H1 (cell line): ENCODE results near the gene SLC35E1. TPM values are rescaled to one million over a fixed set of nuclear protein-coding genes. Genes with fewer than 3 reads are reported as not detected.

Experiments used
- CTCF ChIA-PET: fragments of 300-600 bp; sonication (Branson Sonifier 250); formaldehyde crosslinking; loops from one replicate; lab custom pipeline; 2021; ENCODE audit not compliant: partially characterized antibody; lab: Charles Lee
- POLR2A ChIA-PET: fragments of 300-600 bp; sonication (Branson Sonifier 250); formaldehyde crosslinking; loops from one replicate; lab custom pipeline; 2021; ENCODE audit warnings: inconsistent platforms; ENCODE audit not compliant: partially characterized antibody; lab: Charles Lee
- DNase-seq, 2 experiments: peaks; one replicate each; pipeline versions ENCODE4 v3.0.0 to v3.0.0-alpha.2; 2010 to 2022; ENCODE audit warnings: low spot score in 2 of 2, low read depth in 1 of 2, mixed read lengths in 1 of 2
- FAIRE-seq: peaks from 2 replicates; lab custom pipeline; 2011; peaks lifted over from hg19 to GRCh38; lab: Jason Lieb, UNC
- H2AFZ ChIP-seq: 2 replicates; pipeline ENCODE4 v1.8.1; 2012; ENCODE audit warnings: low read length, inconsistent platforms
- H2AK5ac ChIP-seq: 2 replicates; pipeline ENCODE4 v1.6.1; 2013; ENCODE audit warnings: low read depth, low read length
- H2BK120ac ChIP-seq: replicated peaks from 2 replicates; pipeline ENCODE3; 2013; ENCODE audit warnings: low read depth, low read length, inconsistent platforms
- H2BK12ac ChIP-seq: 2 replicates; pipeline ENCODE4 v1.6.1; 2013; ENCODE audit warnings: low read depth, low read length
- H2BK15ac ChIP-seq: 2 replicates; pipeline ENCODE4 v1.6.1; 2013; ENCODE audit warnings: low read length
- H2BK20ac ChIP-seq: 2 replicates; pipeline ENCODE4 v1.6.1; 2013; ENCODE audit warnings: low read length
- H2BK5ac ChIP-seq: 2 replicates; pipeline ENCODE4 v1.6.1; 2013; ENCODE audit warnings: low read depth, low read length
- H3K14ac ChIP-seq: 2 replicates; pipeline ENCODE4 v1.6.1; 2013; ENCODE audit warnings: inconsistent platforms; ENCODE audit not compliant: insufficient read length
- H3K18ac ChIP-seq: 2 replicates; pipeline ENCODE4 v1.6.1; 2013; ENCODE audit warnings: low read length; ENCODE audit errors: extremely low read depth
- H3K23ac ChIP-seq: 2 replicates; pipeline ENCODE4 v1.6.1; 2013; ENCODE audit warnings: inconsistent platforms; ENCODE audit not compliant: insufficient read length
- H3K23me2 ChIP-seq: 2 replicates; pipeline ENCODE4 v1.6.1; 2013; ENCODE audit warnings: low read depth, low read length
- H3K27ac ChIP-seq: 2 replicates; pipeline ENCODE4 v1.6.1; 2011; ENCODE audit warnings: low read depth, low read length, inconsistent platforms
- H3K27me3 ChIP-seq, 4 experiments: replicated peaks in 1 of 4; 1 replicate in 1 of 4; 2 replicates in 3 of 4; pipeline versions ENCODE4 v1.6.1 to v1.8.1; 2011 to 2013; ENCODE audit warnings: low read length in 3 of 4, mild to moderate bottlenecking in 3 of 4, inconsistent platforms in 2 of 4, mixed read lengths in 2 of 4, moderate library complexity in 1 of 4; ENCODE audit not compliant: control insufficient read depth in 3 of 4, insufficient read depth in 3 of 4; ENCODE audit errors: extremely low read depth in 1 of 4
- H3K36me3 ChIP-seq, 4 experiments: 2 replicates each; pipeline versions ENCODE4 v1.6.1 to v1.8.1; 2011 to 2013; ENCODE audit warnings: mild to moderate bottlenecking in 4 of 4, low read length in 3 of 4, moderate library complexity in 2 of 4, control low read depth in 1 of 4, inconsistent platforms in 1 of 4; ENCODE audit not compliant: insufficient read depth in 4 of 4, control insufficient read depth in 2 of 4
- H3K4ac ChIP-seq: replicated peaks from 2 replicates; pipeline ENCODE3; 2013; ENCODE audit warnings: low read length, low read depth, mixed read lengths, inconsistent platforms; ENCODE audit not compliant: insufficient read length
- H3K4me1 ChIP-seq, 4 experiments: replicated peaks in 1 of 4; 1 replicate in 1 of 4; 2 replicates in 3 of 4; pipeline versions ENCODE4 v1.6.1 to v1.8.1; 2011 to 2013; ENCODE audit warnings: low read length in 3 of 4, inconsistent platforms in 2 of 4, mixed read lengths in 1 of 4; ENCODE audit not compliant: insufficient read depth in 4 of 4, control insufficient read depth in 3 of 4
- H3K4me2 ChIP-seq, 2 experiments: 2 replicates each; pipeline versions ENCODE4 v1.6.1 to v1.8.1; 2011 to 2013; ENCODE audit warnings: low read depth in 2 of 2, low read length in 2 of 2, control low read depth in 1 of 2, inconsistent platforms in 1 of 2, mild to moderate bottlenecking in 1 of 2; ENCODE audit not compliant: insufficient read depth in 1 of 2
- H3K4me3 ChIP-seq, 4 experiments: fragments of 200-600, 300-600 bp in 1 of 4; sonication (generic), shearing (Covaris generic), sonication (Bioruptor Twin) in 1 of 4; 2 replicates each; pipeline versions ENCODE4 v1.5.1 to v1.8.1; 2011 to 2016; ENCODE audit warnings: low read length in 4 of 4, low read depth in 3 of 4, control low read depth in 2 of 4, inconsistent platforms in 2 of 4, mild to moderate bottlenecking in 2 of 4, mixed read lengths in 1 of 4, moderate library complexity in 1 of 4; ENCODE audit not compliant: insufficient read depth in 2 of 4; ENCODE audit errors: extremely low read depth in 1 of 4
- H3K56ac ChIP-seq: replicated peaks from 2 replicates; pipeline ENCODE3; 2013; ENCODE audit warnings: low read depth, mild to moderate bottlenecking, mixed read lengths, low read length, inconsistent platforms; ENCODE audit not compliant: insufficient read length
- H3K79me1 ChIP-seq: 2 replicates; pipeline ENCODE4 v1.6.1; 2013; ENCODE audit warnings: low read depth, low read length, control low read depth
- H3K79me2 ChIP-seq, 2 experiments: 2 replicates each; pipeline versions ENCODE4 v1.6.1 to v1.8.1; 2012 to 2013; ENCODE audit warnings: low read length in 2 of 2, mild to moderate bottlenecking in 2 of 2, inconsistent platforms in 1 of 2; ENCODE audit not compliant: insufficient read depth in 2 of 2, control insufficient read depth in 1 of 2
- H3K9ac ChIP-seq, 4 experiments: replicated peaks in 1 of 4; 1 replicate in 1 of 4; 2 replicates in 3 of 4; pipeline versions ENCODE4 v1.6.1 to v1.8.1; 2011 to 2013; ENCODE audit warnings: low read depth in 3 of 4, low read length in 3 of 4, control low read depth in 2 of 4, mild to moderate bottlenecking in 2 of 4, moderate library complexity in 2 of 4, inconsistent platforms in 1 of 4; ENCODE audit errors: extremely low read depth in 1 of 4
- H3K9me3 ChIP-seq, 2 experiments: 2 replicates each; pipeline versions ENCODE4 v1.6.1 to v1.8.1; 2012 to 2013; ENCODE audit warnings: mild to moderate bottlenecking in 2 of 2, moderate library complexity in 2 of 2, control low read depth in 1 of 2, inconsistent platforms in 1 of 2, low read depth in 1 of 2, low read length in 1 of 2, mixed read lengths in 1 of 2; ENCODE audit not compliant: insufficient read depth in 2 of 2
- H4K20me1 ChIP-seq, 2 experiments: replicated peaks in 1 of 2; 2 replicates each; pipeline versions ENCODE3 to v1.8.1; 2011 to 2013; ENCODE audit warnings: inconsistent platforms in 2 of 2, low read length in 2 of 2, mild to moderate bottlenecking in 1 of 2; ENCODE audit not compliant: insufficient read depth in 2 of 2, control insufficient read depth in 1 of 2
- H4K5ac ChIP-seq: 2 replicates; pipeline ENCODE4 v1.6.1; 2013; ENCODE audit warnings: low read length, low read depth, mixed read lengths, inconsistent platforms; ENCODE audit not compliant: insufficient read length
- H4K8ac ChIP-seq: 2 replicates; pipeline ENCODE4 v1.8.0; 2013; ENCODE audit warnings: mild to moderate bottlenecking, moderate library complexity, low read length, inconsistent platforms; ENCODE audit not compliant: insufficient read depth; ENCODE audit errors: extremely low read depth
- H4K91ac ChIP-seq: replicated peaks from 2 replicates; pipeline ENCODE3; 2013; ENCODE audit warnings: low read length, mixed read lengths, inconsistent platforms; ENCODE audit not compliant: insufficient read length
- CEBPB ChIP-seq: IDR thresholded peaks from 2 replicates; pipeline ENCODE4 v1.6.1; 2012; ENCODE audit warnings: low read depth, low read length
- FOSL1 ChIP-seq: IDR thresholded peaks from 2 replicates; pipeline ENCODE4 v1.6.1; 2011; ENCODE audit warnings: mild to moderate bottlenecking, low read depth, low read length, moderate library complexity; ENCODE audit not compliant: insufficient read depth
- POU5F1 ChIP-seq: IDR thresholded peaks from 2 replicates; pipeline ENCODE4 v1.6.1; 2011; ENCODE audit warnings: low read depth, mild to moderate bottlenecking, low read length, moderate library complexity
- SUZ12 ChIP-seq: fragments of 200-600 bp; sonication (generic); IDR thresholded peaks from 2 replicates; pipeline ENCODE4 v1.6.1; 2012; ENCODE audit warnings: mild to moderate bottlenecking, inconsistent platforms, low read length, moderate library complexity, mixed read lengths
- WGBS, 2 experiments: shearing (Covaris generic) in 1 of 2; methylation state at CpG; one replicate each; pipeline versions ENCODE4 v1.1.6 to v1.1.7; 2013 to 2015; ENCODE audit warnings: low lambda C conversion rate in 2 of 2, mixed read lengths in 2 of 2, inconsistent platforms in 1 of 2, low coverage in 1 of 2, missing lambda C conversion rate in 1 of 2; ENCODE audit not compliant: insufficient replicate concordance in 2 of 2, insufficient coverage in 1 of 2, insufficient read length in 1 of 2; ENCODE audit errors: extremely low coverage in 1 of 2, missing lambda C conversion rate in 1 of 2; 5-methylcytosine and 5-hydroxymethylcytosine counted together
- polyA plus RNA-seq, 7 experiments: library from polyadenylated mRNA; depleted of rRNA in 3 of 7; stranded (reverse) in 5 of 7; unstranded in 2 of 7; fragments of >200 nt in 5 of 7; fragments of 200-250 nt in 2 of 7; gene quantifications; 1 replicate in 5 of 7; 2 replicates in 1 of 7; 4 replicates in 1 of 7; pipeline versions ENCODE4 v1.2.1 to v1.2.3, GENCODE V29; 2011 to 2013; ENCODE audit warnings: missing spikeins in 2 of 7, mixed read lengths in 2 of 7
- total RNA-seq: library from RNA; stranded (reverse); fragmentation: NEBNext Ultra II Directional; extraction: Animal tissue kit (Norgen Biotek cat#: 25700); gene quantifications from 2 replicates; pipeline ENCODE4 v1.2.1, GENCODE V29; 2021

The SLC35E1 gene
- total and polyA plus RNA-seq, 2 of the 8 experiments (the other 6 are each of a cell fraction or from before 2014, with no cell fraction given), result 26.0 to 31.9 TPM

DNA sequence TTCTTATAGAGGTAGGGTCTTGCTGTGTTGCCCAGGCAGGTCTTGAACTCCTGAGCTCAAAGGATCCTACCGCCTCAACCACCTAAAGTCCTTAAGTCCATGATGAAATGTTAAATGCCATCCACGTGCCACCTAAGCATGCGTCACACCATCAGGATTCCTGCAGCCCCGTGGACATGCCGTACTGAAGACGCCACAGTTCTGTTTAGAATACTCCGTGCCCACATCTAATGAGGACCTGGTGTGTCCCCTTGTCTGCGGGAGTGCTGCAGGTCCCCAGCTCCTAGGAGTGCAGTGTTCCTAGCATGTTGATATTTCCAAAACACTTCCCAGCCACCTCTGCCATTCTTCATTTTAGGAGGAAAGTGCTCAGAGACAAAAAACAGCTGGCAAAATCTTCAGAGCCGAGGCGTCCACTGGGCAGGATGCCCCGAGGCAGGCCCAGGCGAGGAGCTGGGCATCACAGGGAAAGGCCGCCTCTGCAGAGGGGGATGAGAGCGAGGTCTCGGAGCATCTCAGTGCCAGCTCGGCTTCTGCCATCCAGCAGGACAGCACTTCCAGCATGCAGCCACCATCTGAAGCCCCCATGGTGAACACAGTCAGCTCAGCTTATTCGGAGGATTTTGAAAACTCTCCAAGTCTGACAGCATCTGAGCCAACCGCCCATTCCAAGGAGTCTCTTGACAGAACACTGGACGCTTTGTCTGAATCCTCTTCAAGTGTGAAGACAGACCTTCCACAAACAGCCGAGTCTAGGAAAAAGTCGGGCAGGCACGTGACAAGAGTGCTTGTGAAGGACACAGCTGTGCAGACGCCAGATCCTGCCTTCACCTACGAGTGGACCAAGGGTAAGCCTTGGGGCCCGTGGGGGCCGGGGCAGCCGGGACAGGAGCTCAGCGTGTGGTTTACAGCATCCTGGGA, 62.8 kb downstream of the SLC35E1 start:
- Histone ChIP-seq H2BK15ac (no peak overlapping the region), H3K9ac (no peak overlapping the region), H2BK5ac (no peak overlapping the region; the same call in 1 of the 2 replicates), H2BK12ac (no peak overlapping the region), H3K4me3 (no peak overlapping the region), H3K27ac (no peak overlapping the region), H2BK20ac (no peak overlapping the region), H4K5ac (no peak overlapping the region), H3K27me3 (no peaks in the 10 kb centered on the region), H3K36me3 (peaks cover 0 to 3% (median 2%) of the 10 kb centered on the region in 4 experiments; a peak in 4 of 8 replicates), H3K4ac (no peak overlapping the region), H3K18ac (no peak overlapping the region), H2AFZ (no peak overlapping the region), H3K4me1 (no peaks in the 10 kb centered on the region), H3K9me3 (no peaks in the 10 kb centered on the region), H4K8ac (no peak overlapping the region), H3K79me2 (no peaks in the 10 kb centered on the region), H2AK5ac (no peak overlapping the region), H4K91ac (no peak overlapping the region), H3K79me1 (no peaks in the 10 kb centered on the region), H2BK120ac (no peak overlapping the region), H3K23ac (no peak overlapping the region), H3K56ac (no peak overlapping the region), H3K23me2 (no peaks in the 10 kb centered on the region), H3K14ac (no peak overlapping the region), H3K4me2 (no peak overlapping the region), H4K20me1 (peaks cover 0 to under 1% of the 10 kb centered on the region in 2 experiments)
- DNase-seq, result no peak
- ChIA-PET POLR2A (interaction anchor here (0.8 kb wide), 1 partner anchor 135 kb away, joined by 3 read pairs; no protein-coding TSS in a partner anchor), CTCF (interaction anchor here (1.5 to 2.9 kb wide), 3 partner anchors 10 to 67 kb away, joined by 3 to 11 read pairs (median 5); no protein-coding TSS in a partner anchor)
- no peak for FAIRE-seq
- TF ChIP-seq FOSL1, result no peak
- TF ChIP-seq POU5F1, result no peak
- no peak for TF ChIP-seq SUZ12
- no peak for TF ChIP-seq CEBPB
- 94% methylated on average over 28 of the region's 28 CpGs; no CpG with 5 or more reads in 1 of the 2 experiments for WGBS, 2 experiments
